Measurements from ENCODE around the gene SFI1. TPM values are rescaled to one million over a fixed set of nuclear protein-coding genes. Genes with fewer than 3 reads are reported as not detected.
"Not testable (repeated sequence)": the region's sequence is repeated elsewhere in the genome, so short reads cannot be mapped to it uniquely, and the experiment has no call there.

Gene SFI1
- total and polyA plus RNA-seq, 7 donors: 6.5 to 40.9 (median 17.5) TPM

- no peak for TF ChIP-seq CTCF (IDR thresholded peaks at IDR 0.05)
- peak in 1 of 4 donors; percentile 36 for TF ChIP-seq POLR2AphosphoS5 (IDR thresholded peaks at IDR 0.05)
- no peaks in the 10 kb centered on the region for H3K27me3 ChIP-seq
- no peaks in the 10 kb centered on the region for H3K9me3 ChIP-seq
- 0 to 1% methylated on average over 15 of the region's 15 CpGs for WGBS, 2 donors
- H3K4me1 ChIP-seq: peaks cover 0 to 34% (median 27%) of the 10 kb centered on the region in 4 donors
- peak overlapping the region; percentile 91 to 97 (median 94) for H3K27ac ChIP-seq
- DNase-seq: peak; percentile 77
- peaks cover 0 to 16% (median 4%) of the 10 kb centered on the region in 4 donors for H3K36me3 ChIP-seq
- peak overlapping the region; percentile 64 to 83 (median 80) for H3K4me3 ChIP-seq
- intact Hi-C loops (cut with DNase I): loop anchor here (10.0 kb wide), 1 partner anchor 984 kb away; the partner anchor contains the start of gene FBXO7
Measured at GRCh38 chr22:31490496-31490925, 5.8 kb upstream of the SFI1 start.

- H3K9me3 ChIP-seq: no peaks in the 10 kb centered on the region
- H3K27ac ChIP-seq: peak overlapping the region; percentile 91 to 97 (median 94)
- H3K4me3 ChIP-seq: no peak overlapping the region
- intact Hi-C loops (cut with DNase I): loop anchor here (10.0 kb wide), 1 partner anchor 983 kb away; the partner anchor contains the start of gene FBXO7
- H3K4me1 ChIP-seq: peaks cover 0 to 36% (median 28%) of the 10 kb centered on the region in 4 donors
- peaks cover 0 to 11% (median 4%) of the 10 kb centered on the region in 4 donors for H3K36me3 ChIP-seq
- no peak for TF ChIP-seq EP300 (IDR thresholded peaks at IDR 0.05)
- no peak for TF ChIP-seq CTCF (IDR thresholded peaks at IDR 0.05)
- TF ChIP-seq POLR2A (IDR thresholded peaks at IDR 0.05): no peak
- no peak for TF ChIP-seq POLR2AphosphoS5 (IDR thresholded peaks at IDR 0.05)
- H3K27me3 ChIP-seq: no peaks in the 10 kb centered on the region
- DNase-seq: no peak
- 82 to 87% methylated on average over 8 of the region's 8 CpGs for WGBS, 2 donors
Measured at GRCh38 chr22:31491218-31491962, 4.9 kb upstream of the SFI1 start.

GRCh38 chr22:31492151-31492550 is 4.2 kb upstream of the SFI1 start:
- no peak overlapping the region for H3K27ac ChIP-seq
- no peaks in the 10 kb centered on the region for H3K27me3 ChIP-seq
- no peaks in the 10 kb centered on the region for H3K9me3 ChIP-seq
- no peak for TF ChIP-seq CTCF (IDR thresholded peaks at IDR 0.05)
- TF ChIP-seq POLR2A (IDR thresholded peaks at IDR 0.05): no peak
- TF ChIP-seq EP300 (IDR thresholded peaks at IDR 0.05): no peak
- no peak for TF ChIP-seq POLR2AphosphoS5 (IDR thresholded peaks at IDR 0.05)
- H3K4me1 ChIP-seq: peaks cover 0 to 41% (median 28%) of the 10 kb centered on the region in 4 donors
- intact Hi-C loops (cut with DNase I): loop anchor here (10.0 kb wide), 1 partner anchor 983 kb away; the partner anchor contains the start of gene FBXO7
- DNase-seq: no peak
- peaks cover 0 to 7% (median 2%) of the 10 kb centered on the region in 4 donors for H3K36me3 ChIP-seq
- 93 to 95% methylated on average over 3 of the region's 3 CpGs for WGBS, 2 donors
- no peak overlapping the region for H3K4me3 ChIP-seq

GRCh38 chr22:31493355-31493754 is 3.0 kb upstream of the SFI1 start:
- not testable (repeated sequence) for H3K27ac ChIP-seq, H3K27me3 ChIP-seq, DNase-seq, H3K9me3 ChIP-seq, H3K36me3 ChIP-seq, H3K4me3 ChIP-seq
- 96 to 97% methylated on average over 5 of the region's 5 CpGs for whole genome bisulfite sequencing, 2 donors
- intact Hi-C loops (cut with DNase I): loop anchor here (10.0 kb wide), 1 partner anchor 981 kb away; the partner anchor contains the start of gene FBXO7
- peaks cover 0 to 37% (median 21%) of the 10 kb centered on the region in 4 donors for H3K4me1 ChIP-seq

DNA sequence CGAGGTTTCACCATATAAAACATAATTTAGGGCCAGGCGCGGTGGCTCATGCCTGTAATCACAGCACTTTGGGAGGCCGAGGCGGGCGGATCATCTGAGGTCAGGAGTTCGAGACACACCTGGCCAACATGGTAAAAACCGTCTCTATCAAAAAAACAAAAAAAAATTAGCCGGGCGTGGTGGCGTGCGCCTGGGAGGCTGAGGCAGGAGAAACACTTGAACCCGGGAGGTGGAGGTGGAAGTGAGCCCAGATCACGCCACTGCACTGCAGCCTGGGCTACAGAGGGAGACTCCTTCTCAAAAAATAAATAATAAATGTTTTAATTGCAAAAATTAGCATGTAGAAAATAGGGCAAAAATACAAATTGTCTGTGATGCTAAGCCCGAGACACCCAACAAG is 993 bp upstream of the SFI1 start:
- no peak for TF ChIP-seq POLR2AphosphoS5 (IDR thresholded peaks at IDR 0.05)
- TF ChIP-seq EP300 (IDR thresholded peaks at IDR 0.05): no peak
- no peak for TF ChIP-seq POLR2A (IDR thresholded peaks at IDR 0.05)
- Histone ChIP-seq H3K4me3 (peak overlapping the region in 3 of 4 donors; percentile 56 to 83 (median 80)), H3K27me3 (no peaks in the 10 kb centered on the region), H3K9me3 (no peaks in the 10 kb centered on the region), H3K4me1 (peaks cover 0 to 27% (median 15%) of the 10 kb centered on the region in 4 donors), H3K27ac (peak overlapping the region; percentile 84 to 93 (median 84)), H3K36me3 (no peaks in the 10 kb centered on the region)
- 16 to 58% methylated on average over 15 of the region's 15 CpGs for WGBS, 2 donors
- intact Hi-C loops (cut with DNase I): loop anchor here (5.0 to 10.0 kb wide), 2 partner anchors 137 to 979 kb away; partner anchors contain the start of gene FBXO7
- no peak for DNase-seq
